ENCODE measurements around the gene SMYD4.

Gene SMYD4

GRCh38 chr17:1729966-1730325 lies 99.8 kb downstream of the SMYD4 start:
- no peak for DNase-seq

Measured in HCEC 1CT (cell line).